Fibroblast of villous mesenchyme (primary cell): ENCODE results near the gene DOCK4. TPM values are rescaled to one million over a fixed set of nuclear protein-coding genes. Genes with fewer than 3 reads are reported as not detected.

Experiments
- DNase-seq: peaks from one replicate; pipeline ENCODE4 v3.0.0-alpha.2; 2010; ENCODE audit warnings: low read depth
- H3K4me3 ChIP-seq: 2 replicates; pipeline ENCODE4 v1.5.1; 2011; ENCODE audit warnings: low read depth, mild to moderate bottlenecking, low read length
- CTCF ChIP-seq: IDR thresholded peaks from 2 replicates; pipeline ENCODE4 v1.5.1; 2012; ENCODE audit warnings: low read depth, mild to moderate bottlenecking, low read length; ENCODE audit not compliant: insufficient read depth
- total RNA-seq: library from RNA; depleted of rRNA; stranded (reverse); fragments of >200 nt; gene quantifications from 2 replicates; pipeline ENCODE4 v1.2.3, GENCODE V29; 2012

DOCK4 gene
- total RNA-seq, 1 donor = 43.6 TPM

DNA sequence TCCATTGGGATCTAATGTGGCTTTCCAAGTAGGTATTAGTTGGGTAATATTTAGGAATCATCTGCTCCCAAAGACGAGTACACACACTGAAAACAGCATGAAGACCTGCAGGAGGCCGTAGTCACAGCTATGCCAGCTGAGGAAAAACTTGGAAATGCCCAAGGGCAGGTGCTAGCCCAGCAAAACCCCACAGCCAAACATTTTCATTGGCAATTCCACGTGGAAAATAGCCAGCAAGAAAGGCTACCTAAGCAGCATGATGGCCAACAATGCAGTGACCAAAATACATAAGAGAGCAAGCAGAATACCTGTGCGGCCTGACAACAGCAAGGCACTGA, 32.7 kb downstream of the DOCK4 start:
- H3K4me3 ChIP-seq = no peak overlapping the region
- DNase-seq = no peak
- TF ChIP-seq CTCF = no peak

DNA sequence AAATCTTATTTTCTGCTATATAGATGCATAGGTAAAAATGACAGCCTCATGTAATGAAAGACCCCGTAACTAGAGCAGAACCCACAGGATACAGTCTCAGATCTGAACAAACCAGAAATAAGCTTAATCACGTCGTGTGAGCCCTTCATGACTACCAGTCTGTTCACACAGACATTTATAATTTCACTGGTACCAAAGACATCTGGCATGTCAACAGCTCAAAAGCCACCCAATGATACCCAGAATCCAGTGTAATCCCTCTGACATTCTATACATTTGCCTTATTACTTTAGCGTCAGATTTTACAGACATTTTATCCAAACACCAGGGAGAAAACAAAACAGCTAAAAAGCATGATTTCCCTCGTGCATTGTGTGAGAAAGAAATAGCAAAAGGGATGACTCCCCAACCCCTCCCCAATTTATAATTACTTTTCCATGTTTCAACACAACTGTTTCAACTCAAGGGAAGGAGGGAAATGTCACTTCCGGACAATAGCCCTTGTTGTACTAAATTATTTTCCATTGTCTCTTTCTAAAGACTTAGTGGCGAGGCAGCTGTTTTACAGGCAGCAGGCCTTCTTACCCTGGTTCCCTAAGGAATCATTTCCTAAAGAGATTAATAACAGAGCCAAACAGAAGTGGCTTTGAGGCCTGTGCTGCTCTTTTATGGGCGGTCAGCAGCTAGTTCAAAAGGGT, 33.2 kb downstream of the DOCK4 start:
- no peak overlapping the region for H3K4me3 ChIP-seq
- no peak for DNase-seq
- TF ChIP-seq CTCF = no peak

DNA sequence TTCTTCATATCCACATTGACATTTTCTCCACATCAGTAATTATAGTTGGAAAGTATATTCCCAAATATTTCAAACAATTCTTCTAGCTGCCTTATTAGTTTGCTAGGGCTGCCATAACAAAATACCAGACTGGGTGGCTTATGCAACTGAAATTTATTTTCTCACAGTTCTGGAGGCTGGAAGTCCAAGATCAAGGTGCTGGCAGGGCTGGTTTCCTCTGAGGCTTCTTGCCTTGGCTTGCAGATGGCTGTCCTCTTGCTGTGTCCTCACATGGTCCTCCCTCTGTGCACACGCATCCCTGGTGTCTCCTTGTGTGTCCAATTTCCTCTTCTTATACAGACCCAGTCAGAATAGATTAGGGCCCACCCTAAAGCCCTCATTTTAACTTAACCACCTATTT, 34.5 kb downstream of the DOCK4 start:
- no peak for DNase-seq
- no peak for TF ChIP-seq CTCF

GRCh38 chr7:112168915-112169314, 37.3 kb downstream of the DOCK4 start:
- no peak for DNase-seq
- no peak overlapping the region for H3K4me3 ChIP-seq
- no peak for TF ChIP-seq CTCF

More for the DNA sequence above, 34.5 kb downstream of the DOCK4 start:
- no peak overlapping the region for H3K4me3 ChIP-seq

DNA sequence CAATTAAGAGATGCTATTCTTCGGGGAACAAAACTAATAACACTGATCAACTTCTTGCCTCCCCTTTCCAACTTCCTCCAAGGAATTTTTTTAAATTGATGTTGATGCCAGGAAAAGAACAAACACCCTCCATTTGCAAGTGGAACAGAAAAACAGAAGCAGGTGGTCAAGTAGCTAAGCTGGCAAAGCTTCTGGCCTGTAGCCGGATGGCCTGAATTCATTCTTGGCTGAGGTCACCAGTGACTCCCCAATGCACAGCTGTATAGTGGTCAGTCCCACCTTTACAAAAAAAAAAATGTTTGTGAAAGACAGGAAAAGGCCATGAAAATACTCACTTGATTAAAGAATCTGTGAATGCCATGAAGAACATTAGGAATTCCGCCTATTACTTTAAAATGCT, 39.1 kb downstream of the DOCK4 start:
- H3K4me3 ChIP-seq = no peak overlapping the region
- no peak for DNase-seq
- no peak for TF ChIP-seq CTCF

GRCh38 chr7:112162784-112163506, 43.3 kb downstream of the DOCK4 start:
- TF ChIP-seq CTCF = no peak
- DNase-seq = no peak

More at GRCh38 chr7:112162784-112163506, 43.3 kb downstream of the DOCK4 start:
- H3K4me3 ChIP-seq = no peak overlapping the region
